Measurements from ENCODE around the gene ZNF783.

ZNF783 gene

DNA sequence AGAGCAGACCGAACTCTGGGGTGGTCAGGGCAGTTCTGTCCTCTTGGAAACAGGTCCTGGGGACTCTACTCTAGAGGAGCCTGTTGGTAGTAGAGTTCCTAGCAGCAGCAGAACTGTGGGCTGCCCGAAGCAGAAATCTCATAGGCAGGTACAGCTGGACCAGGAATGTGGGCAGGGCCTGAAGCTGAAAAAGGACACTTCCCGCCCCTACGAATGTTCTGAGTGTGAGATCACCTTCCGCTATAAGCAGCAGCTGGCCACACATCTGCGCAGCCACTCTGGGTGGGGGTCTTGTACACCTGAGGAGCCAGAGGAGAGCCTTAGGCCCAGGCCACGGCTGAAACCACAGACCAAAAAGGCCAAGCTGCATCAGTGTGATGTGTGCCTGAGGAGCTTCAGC is 8.3 kb upstream of the ZNF783 start:
- no peak overlapping the region for H3K4me2 ChIP-seq (ENCODE audit: low read length, poor library complexity, severe bottlenecking)
- no peak for DNase-seq
- no peak overlapping the region for H2BK15ac ChIP-seq (ENCODE audit: low read depth, poor library complexity, severe bottlenecking)
- no peak overlapping the region for H3K9ac ChIP-seq (ENCODE audit: low read length)
- H3K79me1 ChIP-seq (replicated peaks; ENCODE audit: low read length, poor library complexity, severe bottlenecking): peaks cover 22% of the 10 kb centered on the region
- no peak overlapping the region for H3K4me3 ChIP-seq (ENCODE audit: insufficient read depth in 1 of 2, low read depth in 1 of 2, low read length in 2 of 2)
- H2AK5ac ChIP-seq (ENCODE audit: low read length, severe bottlenecking): no peak overlapping the region
- no peak overlapping the region for H3K18ac ChIP-seq (ENCODE audit: low read depth in 1 of 2, low read length in 2 of 2)
- H3K4ac ChIP-seq (ENCODE audit: low read depth in 1 of 2, low read length in 2 of 2): no peak overlapping the region
- H3K27ac ChIP-seq (ENCODE audit: low read length, poor library complexity, severe bottlenecking): no peak overlapping the region
- H4K91ac ChIP-seq (ENCODE audit: low read length): no peak overlapping the region
- H2BK120ac ChIP-seq (ENCODE audit: low read depth, low read length): no peak overlapping the region
- H2AFZ ChIP-seq (ENCODE audit: low read depth, low read length): no peak overlapping the region
- no peak overlapping the region for H3K14ac ChIP-seq (ENCODE audit: low read length in 2 of 2)
- no peak overlapping the region for H2BK12ac ChIP-seq (ENCODE audit: low read length in 2 of 2)
- H2BK5ac ChIP-seq (ENCODE audit: low read depth, low read length, poor library complexity, severe bottlenecking): no peak overlapping the region
- H3K23ac ChIP-seq (ENCODE audit: low read length in 2 of 2): no peak overlapping the region
- no peaks in the 10 kb centered on the region for H3K4me1 ChIP-seq (ENCODE audit: control insufficient read depth, insufficient read depth, low read depth, low read length)
- peaks cover 45 to 59% of the 10 kb centered on the region in 2 experiments for H3K36me3 ChIP-seq (ENCODE audit: control insufficient read depth in 1 of 2, insufficient read depth in 2 of 2, low read depth in 1 of 2, low read length in 2 of 2)
- no peaks in the 10 kb centered on the region for H3K27me3 ChIP-seq (ENCODE audit: control insufficient read depth in 1 of 2, insufficient read depth in 1 of 2, low read length in 2 of 2)
- 97% methylated on average over 7 of the region's 7 CpGs for WGBS
- H3K9me3 ChIP-seq (ENCODE audit: control insufficient read depth, low read length): no peaks in the 10 kb centered on the region
- no peak overlapping the region for H4K8ac ChIP-seq (ENCODE audit: low read length)

- Histone ChIP-seq H3K4me3 (ENCODE audit: insufficient read depth in 1 of 2, low read depth in 1 of 2, low read length in 2 of 2) (no peak overlapping the region), H3K79me1 (replicated peaks; ENCODE audit: low read length, poor library complexity, severe bottlenecking) (peaks cover 20% of the 10 kb centered on the region), H2AK5ac (ENCODE audit: low read length, severe bottlenecking) (no peak overlapping the region), H2BK12ac (ENCODE audit: low read length in 2 of 2) (no peak overlapping the region), H4K91ac (ENCODE audit: low read length) (no peak overlapping the region), H3K36me3 (ENCODE audit: control insufficient read depth in 1 of 2, insufficient read depth in 2 of 2, low read depth in 1 of 2, low read length in 2 of 2) (peaks cover 45 to 59% of the 10 kb centered on the region in 2 experiments), H2AFZ (ENCODE audit: low read depth, low read length) (no peak overlapping the region), H3K18ac (ENCODE audit: low read depth in 1 of 2, low read length in 2 of 2) (no peak overlapping the region), H3K9me3 (ENCODE audit: control insufficient read depth, low read length) (no peaks in the 10 kb centered on the region), H3K4me2 (ENCODE audit: low read length, poor library complexity, severe bottlenecking) (no peak overlapping the region), H3K9ac (ENCODE audit: low read length) (no peak overlapping the region), H2BK15ac (ENCODE audit: low read depth, poor library complexity, severe bottlenecking) (no peak overlapping the region), H3K27me3 (ENCODE audit: control insufficient read depth in 1 of 2, insufficient read depth in 1 of 2, low read length in 2 of 2) (no peaks in the 10 kb centered on the region), H3K23ac (ENCODE audit: low read length in 2 of 2) (no peak overlapping the region), H3K27ac (ENCODE audit: low read length, poor library complexity, severe bottlenecking) (no peak overlapping the region), H2BK5ac (ENCODE audit: low read depth, low read length, poor library complexity, severe bottlenecking) (no peak overlapping the region), H3K4ac (ENCODE audit: low read depth in 1 of 2, low read length in 2 of 2) (no peak overlapping the region), H4K8ac (ENCODE audit: low read length) (no peak overlapping the region), H2BK120ac (ENCODE audit: low read depth, low read length) (no peak overlapping the region), H3K14ac (ENCODE audit: low read length in 2 of 2) (no peak overlapping the region), H3K4me1 (ENCODE audit: control insufficient read depth, insufficient read depth, low read depth, low read length) (no peaks in the 10 kb centered on the region)
- no peak for DNase-seq
- 97% methylated on average over 14 of the region's 16 CpGs for WGBS
Measured at GRCh38 chr7:149254181-149254858, 7.7 kb upstream of the ZNF783 start.

DNA sequence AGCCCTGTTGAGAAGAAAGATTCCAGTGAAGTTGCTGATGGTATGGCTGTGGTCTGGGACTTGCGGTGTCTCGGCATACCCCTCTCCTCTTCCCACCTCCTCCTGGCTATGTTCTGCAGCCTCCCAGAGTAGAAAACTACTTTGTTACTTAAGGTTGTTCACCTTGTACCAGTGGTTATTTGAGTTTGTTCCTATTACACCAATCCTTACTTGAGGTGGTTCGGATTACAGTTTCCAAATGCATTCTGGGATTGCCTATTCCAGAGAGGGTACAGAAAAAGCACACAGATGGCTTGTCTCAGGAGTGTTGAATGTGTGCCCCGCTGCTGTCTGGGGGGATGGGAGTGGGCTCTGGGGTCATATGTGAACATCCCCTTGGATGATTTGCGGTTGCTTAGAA is 6.8 kb upstream of the ZNF783 start:
- Histone ChIP-seq H3K4me2 (ENCODE audit: low read length, poor library complexity, severe bottlenecking) (no peak overlapping the region), H3K23ac (ENCODE audit: low read length in 2 of 2) (no peak overlapping the region), H3K36me3 (ENCODE audit: control insufficient read depth in 1 of 2, insufficient read depth in 2 of 2, low read depth in 1 of 2, low read length in 2 of 2) (peaks cover 43 to 56% of the 10 kb centered on the region in 2 experiments), H2BK5ac (ENCODE audit: low read depth, low read length, poor library complexity, severe bottlenecking) (no peak overlapping the region), H3K4me3 (ENCODE audit: insufficient read depth in 1 of 2, low read depth in 1 of 2, low read length in 2 of 2) (no peak overlapping the region), H2BK12ac (ENCODE audit: low read length in 2 of 2) (no peak overlapping the region), H3K9ac (ENCODE audit: low read length) (no peak overlapping the region), H3K27me3 (ENCODE audit: control insufficient read depth in 1 of 2, insufficient read depth in 1 of 2, low read length in 2 of 2) (no peaks in the 10 kb centered on the region), H3K4me1 (ENCODE audit: control insufficient read depth, insufficient read depth, low read depth, low read length) (no peaks in the 10 kb centered on the region), H3K9me3 (ENCODE audit: control insufficient read depth, low read length) (no peaks in the 10 kb centered on the region), H3K79me1 (replicated peaks; ENCODE audit: low read length, poor library complexity, severe bottlenecking) (peaks cover 14% of the 10 kb centered on the region), H2AK5ac (ENCODE audit: low read length, severe bottlenecking) (no peak overlapping the region), H2AFZ (ENCODE audit: low read depth, low read length) (no peak overlapping the region), H2BK15ac (ENCODE audit: low read depth, poor library complexity, severe bottlenecking) (no peak overlapping the region), H3K18ac (ENCODE audit: low read depth in 1 of 2, low read length in 2 of 2) (no peak overlapping the region), H3K4ac (ENCODE audit: low read depth in 1 of 2, low read length in 2 of 2) (no peak overlapping the region), H3K14ac (ENCODE audit: low read length in 2 of 2) (no peak overlapping the region), H4K8ac (ENCODE audit: low read length) (no peak overlapping the region), H2BK120ac (ENCODE audit: low read depth, low read length) (no peak overlapping the region), H3K27ac (ENCODE audit: low read length, poor library complexity, severe bottlenecking) (no peak overlapping the region), H4K91ac (ENCODE audit: low read length) (no peak overlapping the region)
- no peak for DNase-seq
- WGBS: 94% methylated on average over 5 of the region's 5 CpGs

DNA sequence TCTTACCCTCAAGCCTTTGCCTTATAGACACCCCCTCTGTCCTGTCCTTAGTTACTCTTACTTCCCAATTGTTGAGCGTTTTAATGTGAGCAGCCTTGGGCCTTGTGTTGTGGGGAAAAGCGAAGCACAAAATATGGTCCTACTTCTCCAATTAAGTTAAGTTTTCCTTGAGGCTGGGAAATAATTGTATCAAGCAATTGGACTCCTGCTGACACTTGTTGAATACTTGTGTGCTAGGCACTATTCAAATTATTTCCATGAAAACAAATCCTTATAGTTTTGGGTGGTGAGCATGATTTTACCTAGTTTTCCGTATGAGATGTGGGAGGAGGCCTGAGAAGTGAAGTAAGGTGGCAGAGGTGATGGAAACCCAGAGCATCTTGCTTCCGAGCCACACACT is 5.4 kb upstream of the ZNF783 start:
- Histone ChIP-seq H3K18ac (ENCODE audit: low read depth in 1 of 2, low read length in 2 of 2) (no peak overlapping the region), H4K8ac (ENCODE audit: low read length) (no peak overlapping the region), H2BK5ac (ENCODE audit: low read depth, low read length, poor library complexity, severe bottlenecking) (no peak overlapping the region), H2BK15ac (ENCODE audit: low read depth, poor library complexity, severe bottlenecking) (no peak overlapping the region), H2AK5ac (ENCODE audit: low read length, severe bottlenecking) (no peak overlapping the region), H3K14ac (ENCODE audit: low read length in 2 of 2) (no peak overlapping the region), H3K4me1 (ENCODE audit: control insufficient read depth, insufficient read depth, low read depth, low read length) (no peaks in the 10 kb centered on the region), H3K27me3 (ENCODE audit: control insufficient read depth in 1 of 2, insufficient read depth in 1 of 2, low read length in 2 of 2) (no peaks in the 10 kb centered on the region), H3K9ac (ENCODE audit: low read length) (no peak overlapping the region), H4K91ac (ENCODE audit: low read length) (no peak overlapping the region), H2AFZ (ENCODE audit: low read depth, low read length) (no peak overlapping the region), H3K4ac (ENCODE audit: low read depth in 1 of 2, low read length in 2 of 2) (no peak overlapping the region), H3K4me2 (ENCODE audit: low read length, poor library complexity, severe bottlenecking) (no peak overlapping the region), H3K36me3 (ENCODE audit: control insufficient read depth in 1 of 2, insufficient read depth in 2 of 2, low read depth in 1 of 2, low read length in 2 of 2) (peaks cover 36 to 48% of the 10 kb centered on the region in 2 experiments), H2BK120ac (ENCODE audit: low read depth, low read length) (no peak overlapping the region), H3K27ac (ENCODE audit: low read length, poor library complexity, severe bottlenecking) (no peak overlapping the region), H3K4me3 (ENCODE audit: insufficient read depth in 1 of 2, low read depth in 1 of 2, low read length in 2 of 2) (no peak overlapping the region), H3K9me3 (ENCODE audit: control insufficient read depth, low read length) (no peaks in the 10 kb centered on the region), H3K79me1 (replicated peaks; ENCODE audit: low read length, poor library complexity, severe bottlenecking) (peaks cover 8% of the 10 kb centered on the region), H3K23ac (ENCODE audit: low read length in 2 of 2) (no peak overlapping the region), H2BK12ac (ENCODE audit: low read length in 2 of 2) (no peak overlapping the region)
- no peak for DNase-seq
- WGBS: 98% methylated on average over 4 of the region's 4 CpGs

Measured in mesenchymal stem cell (in vitro differentiated cells and primary cell).